ENCODE results near the gene MED13L.
"Not testable (repeated sequence)": the region's sequence is repeated elsewhere in the genome, so short reads cannot be mapped to it uniquely, and the experiment has no call there.

Gene MED13L

GRCh38 chr12:115979851-115980250 lies 297.6 kb downstream of the MED13L start:
- no peak overlapping the region for H3K27ac ChIP-seq
- no peak overlapping the region for H3K4me3 ChIP-seq
- TF ChIP-seq CTCF (IDR thresholded peaks at IDR 0.05) = no peak
- no peak for DNase-seq (ENCODE audit: low spot score)

GRCh38 chr12:115979351-115979750 lies 298.1 kb downstream of the MED13L start:
- H3K27ac ChIP-seq = no peak overlapping the region
- no peak for TF ChIP-seq CTCF (IDR thresholded peaks at IDR 0.05)
- no peak for DNase-seq (ENCODE audit: low spot score)
- H3K4me3 ChIP-seq = no peak overlapping the region

GRCh38 chr12:115976829-115977228 lies 300.7 kb downstream of the MED13L start:
- not testable (repeated sequence) for DNase-seq (ENCODE audit: low spot score); H3K27ac ChIP-seq; H3K4me3 ChIP-seq

- Histone ChIP-seq H3K27ac (no peak overlapping the region), H3K4me3 (no peak overlapping the region)
- DNase-seq (ENCODE audit: low spot score) = no peak
- no peak for TF ChIP-seq CTCF (IDR thresholded peaks at IDR 0.05)
Observed at GRCh38 chr12:115975411-115975810, 302.1 kb downstream of the MED13L start.

GRCh38 chr12:115973968-115974724 lies 303.3 kb downstream of the MED13L start:
- Histone ChIP-seq H3K27ac (no peak overlapping the region), H3K4me3 (no peak overlapping the region)
- no peak for DNase-seq (ENCODE audit: low spot score)
- TF ChIP-seq CTCF (IDR thresholded peaks at IDR 0.05) = no peak

- no peak for DNase-seq (ENCODE audit: low spot score)
- H3K27ac ChIP-seq = no peak overlapping the region
- no peak overlapping the region for H3K4me3 ChIP-seq
- no peak for TF ChIP-seq CTCF (IDR thresholded peaks at IDR 0.05)
Observed at GRCh38 chr12:115973066-115973465, 304.4 kb downstream of the MED13L start.

- TF ChIP-seq CTCF (IDR thresholded peaks at IDR 0.05) = no peak
- DNase-seq (ENCODE audit: low spot score) = no peak
- H3K27ac ChIP-seq = no peak overlapping the region
- no peak overlapping the region for H3K4me3 ChIP-seq
Observed at GRCh38 chr12:115972241-115972640, 305.3 kb downstream of the MED13L start.

Data from coronary artery (tissue), 2 donors.